C1 segment of cervical spinal cord (tissue), 14 donors: ENCODE data around the gene HIRIP3.
A peak's percentile ranks its signal among the peaks of the same experiment; 100 is the strongest.
"Not testable (repeated sequence)": the region's sequence is repeated elsewhere in the genome, so short reads cannot be mapped to it uniquely, and the experiment has no call there.

Experiments used
- DNase-seq, 14 donors: peaks; one replicate each; lab custom pipeline; 2025; lab: John Stamatoyannopoulos, UW

HIRIP3 gene

GRCh38 chr16:30017277-30017656 is 21.9 kb upstream of the HIRIP3 start:
- no peak for DNase-seq

GRCh38 chr16:30016555-30017276 is 21.3 kb upstream of the HIRIP3 start:
- no peak for DNase-seq

- not testable (repeated sequence) for DNase-seq
These were observed 20.0 kb upstream of the HIRIP3 start for GRCh38 chr16:30015450-30015849.

GRCh38 chr16:30012598-30012997 is 17.2 kb upstream of the HIRIP3 start:
- not testable (repeated sequence) for DNase-seq

- no peak for DNase-seq
These were observed 16.5 kb upstream of the HIRIP3 start for GRCh38 chr16:30011714-30012504.

GRCh38 chr16:30010844-30011713 is 15.7 kb upstream of the HIRIP3 start, which contains the start of gene DOC2A:
DOC2A (minus strand) TSS chr16:30011027; CDS start chr16:30010222, 805 bp downstream.
- peak in 1 of 14 donors; percentile 44 for DNase-seq

GRCh38 chr16:30009990-30010843 is 14.8 kb upstream of the HIRIP3 start:
- DNase-seq = peak in 1 of 14 donors; percentile 44

- DNase-seq = no peak
These were observed 13.9 kb upstream of the HIRIP3 start for GRCh38 chr16:30009085-30009862.

- no peak for DNase-seq
These were observed 12.0 kb upstream of the HIRIP3 start for GRCh38 chr16:30007378-30007895.

GRCh38 chr16:30006659-30007377 is 11.4 kb upstream of the HIRIP3 start:
- DNase-seq = no peak

- DNase-seq = no peak
These were observed 10.7 kb upstream of the HIRIP3 start for GRCh38 chr16:30006095-30006473.

- no peak for DNase-seq
These were observed 10.1 kb upstream of the HIRIP3 start for GRCh38 chr16:30005341-30006094.

GRCh38 chr16:30004811-30005242 is 9.4 kb upstream of the HIRIP3 start:
- peak in 1 of 14 donors; percentile 41 for DNase-seq

- peak in 1 of 14 donors; percentile 41 for DNase-seq
These were observed 9.0 kb upstream of the HIRIP3 start for GRCh38 chr16:30004424-30004776.

- DNase-seq = no peak
These were observed 8.4 kb upstream of the HIRIP3 start for GRCh38 chr16:30003670-30004423.

- DNase-seq = no peak
These were observed 7.4 kb upstream of the HIRIP3 start for GRCh38 chr16:30002614-30003346.
